Cardiac fibroblast (primary cell): Measurements from ENCODE around the gene F8.
A peak's percentile ranks its signal among the peaks of the same experiment; 100 is the strongest.

Source experiments
- DNase-seq, 2 donors: peaks; one replicate each; pipeline versions ENCODE4 v3.0.0 to v3.0.0-alpha.2; 2010; ENCODE audit warnings: low read depth in 2 of 2
- H3K4me3 ChIP-seq, 2 donors: replicated peaks in 1 of 2; 1 replicate in 1 of 2; 2 replicates in 1 of 2; pipeline ENCODE4 v1.5.1; 2011; ENCODE audit warnings: low read depth in 2 of 2, low read length in 2 of 2, mild to moderate bottlenecking in 2 of 2, moderate library complexity in 1 of 2
- CTCF ChIP-seq: IDR thresholded peaks from one replicate; pipeline ENCODE4 v1.5.1; 2011; ENCODE audit warnings: low read depth, mild to moderate bottlenecking, low read length, inconsistent platforms

F8 gene

DNA sequence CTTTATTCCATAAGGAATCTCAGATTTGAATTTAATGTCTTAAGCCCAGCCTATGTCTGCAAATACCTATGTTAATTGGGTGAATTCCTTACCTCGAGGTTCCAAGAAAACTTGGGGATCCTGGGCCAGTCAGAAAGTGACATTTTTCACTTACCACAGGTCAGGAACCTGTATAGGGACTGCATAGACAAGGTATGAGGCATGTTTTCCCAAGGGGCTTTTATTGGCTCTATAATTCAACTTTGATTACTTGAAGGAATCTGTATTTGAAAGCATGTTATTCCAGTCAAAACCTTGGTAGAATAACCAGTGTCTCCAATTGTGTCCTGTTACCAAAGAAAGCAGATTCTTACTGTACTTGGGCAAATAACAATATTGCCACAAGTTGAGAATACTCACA is 208.7 kb downstream of the F8 start:
- DNase-seq: no peak
- H3K4me3 ChIP-seq: no peak overlapping the region
- no peak for TF ChIP-seq CTCF

- no peak for DNase-seq
- TF ChIP-seq CTCF: no peak
- H3K4me3 ChIP-seq: no peak overlapping the region
Observed at GRCh38 chrX:154812341-154813101, 210.0 kb downstream of the F8 start.

GRCh38 chrX:154809939-154810665 is 212.4 kb downstream of the F8 start:
- TF ChIP-seq CTCF: no peak
- peak in 1 of 2 donors; percentile 16 for DNase-seq
- H3K4me3 ChIP-seq: no peak overlapping the region

- no peak for TF ChIP-seq CTCF
- no peak for DNase-seq
- no peak overlapping the region for H3K4me3 ChIP-seq
Observed at GRCh38 chrX:154806837-154807501, 215.6 kb downstream of the F8 start.

DNA sequence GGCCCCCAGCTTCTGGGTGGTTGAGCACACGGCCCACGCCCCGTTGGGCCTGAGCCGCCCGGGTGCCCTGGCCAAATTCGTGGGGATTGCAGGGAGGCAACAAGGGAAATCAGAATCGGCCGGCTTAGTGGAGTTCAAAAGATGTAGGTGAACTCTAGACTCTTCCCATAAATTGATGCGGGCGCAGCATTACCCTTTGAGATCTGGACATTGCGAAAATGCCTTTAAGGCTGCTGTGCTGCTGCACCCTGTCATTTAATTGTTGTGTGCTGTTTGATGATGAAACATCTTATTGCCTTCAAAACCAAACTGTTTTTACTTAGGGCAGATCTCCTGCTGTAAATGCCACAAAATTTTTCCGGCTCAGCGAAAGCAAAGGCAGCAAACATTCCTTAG is 216.8 kb downstream of the F8 start:
- no peak for TF ChIP-seq CTCF
- peak; percentile 35 to 47 for DNase-seq
- H3K4me3 ChIP-seq: peak overlapping the region; percentile 35 to 69

DNA sequence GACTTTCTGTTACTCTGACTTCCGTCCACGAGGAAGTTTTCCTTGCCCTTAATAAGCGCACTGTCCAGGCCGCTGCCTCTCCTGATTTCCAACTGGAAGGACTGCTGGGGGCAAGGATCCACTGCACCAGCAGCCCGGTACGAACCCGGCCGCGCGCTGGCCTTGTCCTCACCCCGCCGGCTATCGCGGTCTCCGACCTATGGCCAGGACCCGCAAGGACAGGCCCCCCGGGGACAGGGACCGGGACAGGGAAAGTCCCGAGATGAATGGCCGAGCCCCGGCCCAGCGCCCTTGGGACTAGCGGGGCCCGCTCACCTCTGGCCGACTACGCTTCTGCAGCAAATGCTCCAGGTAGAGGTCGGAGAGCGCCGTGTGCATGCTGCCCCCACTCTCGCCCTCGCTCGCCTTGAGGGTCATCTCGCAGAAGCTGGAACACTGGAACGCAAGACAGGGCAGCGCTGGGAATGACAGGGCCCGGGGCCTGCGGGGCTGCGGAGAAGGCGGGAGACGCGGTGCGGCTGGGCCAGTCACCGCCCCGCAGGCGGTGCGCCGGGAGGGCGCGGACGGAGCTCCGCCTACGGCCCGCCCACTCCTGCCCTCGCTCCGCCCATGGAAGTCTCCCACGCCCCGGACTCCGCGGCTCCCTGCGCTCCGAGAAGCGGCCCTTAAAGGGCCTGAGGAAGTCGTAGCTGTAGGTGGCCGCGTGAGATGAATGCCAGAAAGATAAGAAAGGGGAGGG is 217.4 kb downstream of the F8 start, which contains the start of gene MPP1:
MPP1 (minus strand) TSS at position 529 of the 739 bp plus-strand sequence; CDS start at position 417, 112 bp downstream.
- DNase-seq: peak; percentile 63 to 82
- TF ChIP-seq CTCF: no peak
- peak within 1 kb of the TSS; percentile 69 to 72 for H3K4me3 ChIP-seq
